Measurements from ENCODE around the gene CACNA2D1.

- TF ChIP-seq CTCF (IDR thresholded peaks at IDR 0.05; ENCODE audit: low read depth, low read length) (no peak), POLR2A (IDR thresholded peaks at IDR 0.05; ENCODE audit: extremely low read depth, insufficient read length) (no peak), MYC (IDR thresholded peaks at IDR 0.05; ENCODE audit: low read depth, low read length) (no peak)
Measured at GRCh38 chr7:82284936-82285519, 158.5 kb downstream of the CACNA2D1 start.
